ENCODE measurements around the gene ADARB1. TPM values are rescaled to one million over a fixed set of nuclear protein-coding genes. Genes with fewer than 3 reads are reported as not detected.

ADARB1 gene
- polyA plus RNA-seq, 1 of the 3 experiments (the other 2 are of a cell fraction) = 7.8 TPM

DNA sequence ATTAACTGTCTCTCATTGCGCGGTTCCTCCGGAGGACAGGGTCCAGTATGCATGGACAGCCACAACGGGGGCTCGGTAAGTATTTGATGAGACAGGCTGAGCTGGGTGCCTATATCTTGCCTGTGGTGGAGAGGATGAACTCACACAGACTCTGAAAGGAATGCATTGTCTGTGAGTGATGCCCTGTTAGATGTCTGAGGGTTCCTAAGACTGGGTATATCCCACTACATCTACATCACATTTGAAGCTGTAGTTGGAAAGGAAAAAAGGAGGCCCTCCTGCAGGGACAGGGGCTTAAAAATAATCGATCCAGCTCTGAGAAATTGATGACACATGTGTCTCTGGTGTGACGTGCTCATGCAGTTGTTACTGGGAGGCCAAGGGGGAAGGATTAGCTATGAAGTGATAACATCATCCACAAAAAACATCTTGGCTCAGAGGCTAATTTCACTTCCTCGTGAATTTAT is 1.9 kb downstream of the ADARB1 start:
- H4K20me1 ChIP-seq (ENCODE audit: insufficient read depth) = no peaks in the 10 kb centered on the region
- no peak overlapping the region; a peak in 1 of 4 replicates for H3K4me3 ChIP-seq (ENCODE audit: low read depth in 2 of 2, low read length in 1 of 2)
- H3K79me2 ChIP-seq (ENCODE audit: insufficient read depth) = peaks cover 43% of the 10 kb centered on the region
- no peaks in the 10 kb centered on the region for H3K36me3 ChIP-seq (replicated peaks in 1 of 2; ENCODE audit: control insufficient read depth in 1 of 2, insufficient read depth in 2 of 2, low read length in 1 of 2)
- H3K9ac ChIP-seq = peak overlapping the region; percentile 13; the same call in 1 of the 2 replicates
- CTCF ChIA-PET = interaction anchor here (0.6 to 5.6 kb wide), 5 partner anchors 16 to 126 kb away, joined by 3 to 30 read pairs (median 14); no protein-coding TSS in a partner anchor
- peaks cover 8% of the 10 kb centered on the region for H3F3A ChIP-seq (replicated peaks; ENCODE audit: insufficient read depth)
- 83% methylated on average over 8 of the region's 8 CpGs for WGBS (ENCODE audit: low lambda C conversion rate)
- no peak for DNase-seq
- no peak overlapping the region for H2AFZ ChIP-seq (ENCODE audit: low read depth)
- peak overlapping the region in 1 of 2 experiments; percentile 26; a peak in 1 of 4 replicates for H3K27ac ChIP-seq (ENCODE audit: low read depth in 2 of 2, low read length in 1 of 2)
- H3K4me2 ChIP-seq = peak overlapping the region; percentile 89
- no peaks in the 10 kb centered on the region for H3K9me3 ChIP-seq
- peaks cover 10 to 24% of the 10 kb centered on the region in 2 experiments; a peak in 3 of 4 replicates for H3K4me1 ChIP-seq (ENCODE audit: control insufficient read depth in 1 of 2, insufficient read depth in 2 of 2, low read depth in 1 of 2, low read length in 1 of 2)
- H3K27me3 ChIP-seq (ENCODE audit: insufficient read depth) = no peaks in the 10 kb centered on the region
- H3K9me2 ChIP-seq = no peaks in the 10 kb centered on the region
- POLR2A ChIA-PET = no interaction called here
- TF ChIP-seq, protein P1, sequence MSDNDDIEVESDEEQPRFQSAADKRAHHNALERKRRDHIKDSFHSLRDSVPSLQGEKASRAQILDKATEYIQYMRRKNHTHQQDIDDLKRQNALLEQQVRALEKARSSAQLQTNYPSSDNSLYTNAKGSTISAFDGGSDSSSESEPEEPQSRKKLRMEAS (IDR thresholded peaks at IDR 0.05; ENCODE audit: low read depth) = no peak
- TF ChIP-seq TAF1 (IDR thresholded peaks at IDR 0.05; ENCODE audit: borderline replicate concordance, low read depth, low read length) = no peak
- no peak for TF ChIP-seq RCOR1 (IDR thresholded peaks at IDR 0.05; ENCODE audit: low read length)
- TF ChIP-seq TCF12 (IDR thresholded peaks at IDR 0.05) = no peak
- TF ChIP-seq, protein P2, sequence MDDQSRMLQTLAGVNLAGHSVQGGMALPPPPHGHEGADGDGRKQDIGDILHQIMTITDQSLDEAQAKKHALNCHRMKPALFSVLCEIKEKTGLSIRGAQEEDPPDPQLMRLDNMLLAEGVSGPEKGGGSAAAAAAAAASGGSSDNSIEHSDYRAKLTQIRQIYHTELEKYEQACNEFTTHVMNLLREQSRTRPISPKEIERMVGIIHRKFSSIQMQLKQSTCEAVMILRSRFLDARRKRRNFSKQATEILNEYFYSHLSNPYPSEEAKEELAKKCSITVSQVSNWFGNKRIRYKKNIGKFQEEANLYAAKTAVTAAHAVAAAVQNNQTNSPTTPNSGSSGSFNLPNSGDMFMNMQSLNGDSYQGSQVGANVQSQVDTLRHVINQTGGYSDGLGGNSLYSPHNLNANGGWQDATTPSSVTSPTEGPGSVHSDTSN (IDR thresholded peaks at IDR 0.05) = no peak
- TF ChIP-seq JUND (IDR thresholded peaks at IDR 0.05) = no peak
- TF ChIP-seq, protein P3, sequence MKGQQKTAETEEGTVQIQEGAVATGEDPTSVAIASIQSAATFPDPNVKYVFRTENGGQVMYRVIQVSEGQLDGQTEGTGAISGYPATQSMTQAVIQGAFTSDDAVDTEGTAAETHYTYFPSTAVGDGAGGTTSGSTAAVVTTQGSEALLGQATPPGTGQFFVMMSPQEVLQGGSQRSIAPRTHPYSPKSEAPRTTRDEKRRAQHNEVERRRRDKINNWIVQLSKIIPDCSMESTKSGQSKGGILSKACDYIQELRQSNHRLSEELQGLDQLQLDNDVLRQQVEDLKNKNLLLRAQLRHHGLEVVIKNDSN (IDR thresholded peaks at IDR 0.05; ENCODE audit: borderline replicate concordance, low read depth) = no peak
- no peak for TF ChIP-seq MXI1 (IDR thresholded peaks at IDR 0.05; ENCODE audit: low read depth, low read length)
- TF ChIP-seq, protein P4, sequence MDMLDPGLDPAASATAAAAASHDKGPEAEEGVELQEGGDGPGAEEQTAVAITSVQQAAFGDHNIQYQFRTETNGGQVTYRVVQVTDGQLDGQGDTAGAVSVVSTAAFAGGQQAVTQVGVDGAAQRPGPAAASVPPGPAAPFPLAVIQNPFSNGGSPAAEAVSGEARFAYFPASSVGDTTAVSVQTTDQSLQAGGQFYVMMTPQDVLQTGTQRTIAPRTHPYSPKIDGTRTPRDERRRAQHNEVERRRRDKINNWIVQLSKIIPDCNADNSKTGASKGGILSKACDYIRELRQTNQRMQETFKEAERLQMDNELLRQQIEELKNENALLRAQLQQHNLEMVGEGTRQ (IDR thresholded peaks at IDR 0.05; ENCODE audit: borderline replicate concordance, low read depth, low read length) = no peak
- no peak for TF ChIP-seq SIN3A (IDR thresholded peaks at IDR 0.05; ENCODE audit: borderline replicate concordance, low read depth, low read length)
- TF ChIP-seq, protein P5, sequence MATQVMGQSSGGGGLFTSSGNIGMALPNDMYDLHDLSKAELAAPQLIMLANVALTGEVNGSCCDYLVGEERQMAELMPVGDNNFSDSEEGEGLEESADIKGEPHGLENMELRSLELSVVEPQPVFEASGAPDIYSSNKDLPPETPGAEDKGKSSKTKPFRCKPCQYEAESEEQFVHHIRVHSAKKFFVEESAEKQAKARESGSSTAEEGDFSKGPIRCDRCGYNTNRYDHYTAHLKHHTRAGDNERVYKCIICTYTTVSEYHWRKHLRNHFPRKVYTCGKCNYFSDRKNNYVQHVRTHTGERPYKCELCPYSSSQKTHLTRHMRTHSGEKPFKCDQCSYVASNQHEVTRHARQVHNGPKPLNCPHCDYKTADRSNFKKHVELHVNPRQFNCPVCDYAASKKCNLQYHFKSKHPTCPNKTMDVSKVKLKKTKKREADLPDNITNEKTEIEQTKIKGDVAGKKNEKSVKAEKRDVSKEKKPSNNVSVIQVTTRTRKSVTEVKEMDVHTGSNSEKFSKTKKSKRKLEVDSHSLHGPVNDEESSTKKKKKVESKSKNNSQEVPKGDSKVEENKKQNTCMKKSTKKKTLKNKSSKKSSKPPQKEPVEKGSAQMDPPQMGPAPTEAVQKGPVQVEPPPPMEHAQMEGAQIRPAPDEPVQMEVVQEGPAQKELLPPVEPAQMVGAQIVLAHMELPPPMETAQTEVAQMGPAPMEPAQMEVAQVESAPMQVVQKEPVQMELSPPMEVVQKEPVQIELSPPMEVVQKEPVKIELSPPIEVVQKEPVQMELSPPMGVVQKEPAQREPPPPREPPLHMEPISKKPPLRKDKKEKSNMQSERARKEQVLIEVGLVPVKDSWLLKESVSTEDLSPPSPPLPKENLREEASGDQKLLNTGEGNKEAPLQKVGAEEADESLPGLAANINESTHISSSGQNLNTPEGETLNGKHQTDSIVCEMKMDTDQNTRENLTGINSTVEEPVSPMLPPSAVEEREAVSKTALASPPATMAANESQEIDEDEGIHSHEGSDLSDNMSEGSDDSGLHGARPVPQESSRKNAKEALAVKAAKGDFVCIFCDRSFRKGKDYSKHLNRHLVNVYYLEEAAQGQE (IDR thresholded peaks at IDR 0.05; ENCODE audit: low read depth, low read length) = no peak
- no peak for TF ChIP-seq EP300 (IDR thresholded peaks at IDR 0.05; ENCODE audit: borderline replicate concordance in 1 of 2, low read depth in 1 of 2, low read length in 1 of 2)
- no peak for TF ChIP-seq RAD21 (IDR thresholded peaks at IDR 0.05; ENCODE audit: low read length)
- no peak for TF ChIP-seq FOSL2 (IDR thresholded peaks at IDR 0.05; ENCODE audit: borderline replicate concordance, low read depth)
